ENCODE measurements around the gene NOSIP. TPM values are rescaled to one million over a fixed set of nuclear protein-coding genes. Genes with fewer than 3 reads are reported as not detected.

The NOSIP gene
- total and polyA plus RNA-seq, 3 experiments from 2014 or later, result 62.5 to 414 (median 64.3) TPM

- no peaks in the 10 kb centered on the region for H3K9me3 ChIP-seq (ENCODE audit: low read length)
- peak overlapping the region; percentile 93 for H3K4me3 ChIP-seq (ENCODE audit: low read length)
- H3K27me3 ChIP-seq (ENCODE audit: insufficient read depth, low read length, poor library complexity, severe bottlenecking), result no peaks in the 10 kb centered on the region
- Mint-ChIP-seq H3K36me3 (peaks cover 0 to 25% (median 3%) of the 10 kb centered on the region in 3 donors), H3K9me3 (no peaks in the 10 kb centered on the region), H3K27ac (peak overlapping the region; percentile 65 to 98 (median 92)), H3K4me1 (peaks cover 27 to 43% (median 39%) of the 10 kb centered on the region in 3 donors), H3K4me3 (peak overlapping the region; percentile 90 to 95 (median 94)), H3K27me3 (no peaks in the 10 kb centered on the region)
- no peak for DNase-seq
- peaks cover 24% of the 10 kb centered on the region for H3K4me1 ChIP-seq (ENCODE audit: insufficient read depth, low read length)
- CTCF ChIA-PET, result interaction anchor here (1.1 to 4.3 kb wide), 9 partner anchors 9 to 101 kb away, joined by 3 to 29 read pairs (median 4); partner anchors contain the start of genes PRMT1 and RRAS
- POLR2A ChIA-PET, result interaction anchor here (0.6 to 2.6 kb wide), 11 partner anchors 9 to 456 kb away, joined by 3 to 13 read pairs (median 5); partner anchors contain the start of genes BCL2L12, FCGRT, IRF3 and RCN3
- peaks cover 6% of the 10 kb centered on the region for H3K36me3 ChIP-seq (ENCODE audit: insufficient read depth, low read length)
- peak overlapping the region; percentile 78 for H3K27ac ChIP-seq (ENCODE audit: low read depth, low read length)
Measured at GRCh38 chr19:49579947-49580263, 451 bp downstream of the NOSIP start.

- no peak for DNase-seq
- Mint-ChIP-seq H3K27ac (peak overlapping the region in 6 of 8 donors; percentile 12 to 92 (median 52)), H3K4me1 (peaks cover 27 to 43% (median 39%) of the 10 kb centered on the region in 3 donors), H3K4me3 (peak overlapping the region; percentile 90 to 95 (median 94)), H3K27me3 (no peaks in the 10 kb centered on the region), H3K9me3 (no peaks in the 10 kb centered on the region), H3K36me3 (peaks cover 0 to 30% (median 3%) of the 10 kb centered on the region in 3 donors)
- H3K4me3 ChIP-seq (ENCODE audit: low read length), result peak overlapping the region; percentile 27
- CTCF ChIA-PET, result interaction anchor here (1.3 to 4.3 kb wide), 6 partner anchors 9 to 102 kb away, joined by 3 to 29 read pairs (median 4); partner anchors contain the start of gene PRMT1
- no peaks in the 10 kb centered on the region for H3K27me3 ChIP-seq (ENCODE audit: insufficient read depth, low read length, poor library complexity, severe bottlenecking)
- peak overlapping the region; percentile 78 for H3K27ac ChIP-seq (ENCODE audit: low read depth, low read length)
- POLR2A ChIA-PET, result interaction anchor here (1.7 to 2.6 kb wide), 4 partner anchors 11 to 86 kb away, joined by 7 to 13 read pairs (median 10); partner anchors contain the start of genes BCL2L12, IRF3 and RRAS
- H3K36me3 ChIP-seq (ENCODE audit: insufficient read depth, low read length), result peaks cover 6% of the 10 kb centered on the region
- no peaks in the 10 kb centered on the region for H3K9me3 ChIP-seq (ENCODE audit: low read length)
- H3K4me1 ChIP-seq (ENCODE audit: insufficient read depth, low read length), result peaks cover 24% of the 10 kb centered on the region
Measured at GRCh38 chr19:49579193-49579592, 1.2 kb downstream of the NOSIP start.

GRCh38 chr19:49574206-49574755 is 6.1 kb downstream of the NOSIP start:
- Histone ChIP-seq H3K9me3 (ENCODE audit: low read length) (no peaks in the 10 kb centered on the region), H3K36me3 (ENCODE audit: insufficient read depth, low read length) (peaks cover 6% of the 10 kb centered on the region), H3K27ac (ENCODE audit: low read depth, low read length) (no peak overlapping the region), H3K4me1 (ENCODE audit: insufficient read depth, low read length) (peaks cover 34% of the 10 kb centered on the region), H3K27me3 (ENCODE audit: insufficient read depth, low read length, poor library complexity, severe bottlenecking) (no peaks in the 10 kb centered on the region), H3K4me3 (ENCODE audit: low read length) (no peak overlapping the region)
- H3K27ac Mint-ChIP-seq, result peak overlapping the region in 2 of 8 donors; percentile 52 to 54
- no peaks in the 10 kb centered on the region for H3K27me3 Mint-ChIP-seq
- peaks cover 0 to 41% (median 6%) of the 10 kb centered on the region in 3 donors for H3K36me3 Mint-ChIP-seq
- no peak overlapping the region for H3K4me3 Mint-ChIP-seq
- no peak for DNase-seq
- ChIA-PET CTCF (interaction anchor here (1.0 to 1.3 kb wide), 4 partner anchors 27 to 183 kb away, joined by 3 to 4 read pairs (median 3); no protein-coding TSS in a partner anchor), POLR2A (no interaction called here)
- peaks cover 26 to 50% (median 40%) of the 10 kb centered on the region in 3 donors for H3K4me1 Mint-ChIP-seq
- H3K9me3 Mint-ChIP-seq, result no peaks in the 10 kb centered on the region

- Mint-ChIP-seq H3K4me3 (peak overlapping the region in 1 of 7 donors; percentile 7), H3K4me1 (peaks cover 24 to 49% (median 41%) of the 10 kb centered on the region in 3 donors)
Measured at GRCh38 chr19:49573425-49573824, 6.9 kb downstream of the NOSIP start.

GRCh38 chr19:49573009-49573408 is 7.3 kb downstream of the NOSIP start:
- CTCF ChIA-PET, result interaction anchor here (0.7 to 5.6 kb wide), 4 partner anchors 18 to 268 kb away, joined by 3 to 128 read pairs (median 30); partner anchors contain the start of genes FLT3LG and PRMT1
- no peak for DNase-seq
- H3K9me3 ChIP-seq (ENCODE audit: low read length), result no peaks in the 10 kb centered on the region
- POLR2A ChIA-PET, result interaction anchor here (0.7 kb wide), 1 partner anchor 89 kb away, joined by 8 read pairs; no protein-coding TSS in a partner anchor
- peak overlapping the region in 1 of 7 donors; percentile 7 for H3K4me3 Mint-ChIP-seq
- H3K9me3 Mint-ChIP-seq, result no peaks in the 10 kb centered on the region
- H3K36me3 ChIP-seq (ENCODE audit: insufficient read depth, low read length), result peaks cover 6% of the 10 kb centered on the region
- no peak overlapping the region for H3K4me3 ChIP-seq (ENCODE audit: low read length)
- H3K4me1 Mint-ChIP-seq, result peaks cover 25 to 49% (median 45%) of the 10 kb centered on the region in 3 donors
- H3K36me3 Mint-ChIP-seq, result peaks cover 0 to 37% (median 6%) of the 10 kb centered on the region in 3 donors
- H3K4me1 ChIP-seq (ENCODE audit: insufficient read depth, low read length), result peaks cover 36% of the 10 kb centered on the region
- H3K27me3 ChIP-seq (ENCODE audit: insufficient read depth, low read length, poor library complexity, severe bottlenecking), result no peaks in the 10 kb centered on the region
- no peaks in the 10 kb centered on the region for H3K27me3 Mint-ChIP-seq
- H3K27ac ChIP-seq (ENCODE audit: low read depth, low read length), result no peak overlapping the region
- peak overlapping the region in 1 of 8 donors; percentile 35 for H3K27ac Mint-ChIP-seq

More at GRCh38 chr19:49573425-49573824, 6.9 kb downstream of the NOSIP start:
- no peaks in the 10 kb centered on the region for H3K27me3 Mint-ChIP-seq
- Histone ChIP-seq H3K4me3 (ENCODE audit: low read length) (no peak overlapping the region), H3K9me3 (ENCODE audit: low read length) (no peaks in the 10 kb centered on the region), H3K27ac (ENCODE audit: low read depth, low read length) (no peak overlapping the region), H3K27me3 (ENCODE audit: insufficient read depth, low read length, poor library complexity, severe bottlenecking) (no peaks in the 10 kb centered on the region), H3K4me1 (ENCODE audit: insufficient read depth, low read length) (peaks cover 37% of the 10 kb centered on the region), H3K36me3 (ENCODE audit: insufficient read depth, low read length) (peaks cover 6% of the 10 kb centered on the region)
- ChIA-PET CTCF (interaction anchor here (0.7 to 5.6 kb wide), 3 partner anchors 100 to 269 kb away, joined by 3 to 56 read pairs (median 3); partner anchors contain the start of genes FLT3LG and PRMT1), POLR2A (interaction anchor here (0.7 kb wide), 1 partner anchor 90 kb away, joined by 8 read pairs; no protein-coding TSS in a partner anchor)
- DNase-seq, result no peak
- peaks cover 0 to 39% (median 6%) of the 10 kb centered on the region in 3 donors for H3K36me3 Mint-ChIP-seq
- no peaks in the 10 kb centered on the region for H3K9me3 Mint-ChIP-seq
- peak overlapping the region in 2 of 8 donors; percentile 35 to 81 for H3K27ac Mint-ChIP-seq

- Histone ChIP-seq H3K9me3 (ENCODE audit: low read length) (no peaks in the 10 kb centered on the region), H3K4me3 (ENCODE audit: low read length) (no peak overlapping the region), H3K36me3 (ENCODE audit: insufficient read depth, low read length) (peaks cover 6% of the 10 kb centered on the region), H3K27me3 (ENCODE audit: insufficient read depth, low read length, poor library complexity, severe bottlenecking) (no peaks in the 10 kb centered on the region), H3K4me1 (ENCODE audit: insufficient read depth, low read length) (peaks cover 49% of the 10 kb centered on the region), H3K27ac (ENCODE audit: low read depth, low read length) (no peak overlapping the region)
- H3K36me3 Mint-ChIP-seq, result peaks cover 0 to 28% (median 6%) of the 10 kb centered on the region in 3 donors
- DNase-seq, result no peak
- H3K4me3 Mint-ChIP-seq, result no peak overlapping the region
- H3K9me3 Mint-ChIP-seq, result no peaks in the 10 kb centered on the region
- H3K4me1 Mint-ChIP-seq, result peaks cover 35 to 56% (median 50%) of the 10 kb centered on the region in 3 donors
- ChIA-PET POLR2A (interaction anchor here (1.1 to 3.2 kb wide), 4 partner anchors 9 to 65 kb away, joined by 3 to 15 read pairs (median 4); partner anchors contain the start of gene NOSIP), CTCF (interaction anchor here (0.9 to 5.6 kb wide), 20 partner anchors 8 to 412 kb away, joined by 3 to 128 read pairs (median 6); partner anchors contain the start of genes FCGRT, FLT3LG, NOSIP and PRMT1)
- peak overlapping the region in 6 of 8 donors; percentile 12 to 90 (median 48) for H3K27ac Mint-ChIP-seq
- H3K27me3 Mint-ChIP-seq, result no peaks in the 10 kb centered on the region
Measured at GRCh38 chr19:49570997-49571676, 9.2 kb downstream of the NOSIP start.

GRCh38 chr19:49570138-49570856 is 10.1 kb downstream of the NOSIP start:
- Histone ChIP-seq H3K27me3 (ENCODE audit: insufficient read depth, low read length, poor library complexity, severe bottlenecking) (no peaks in the 10 kb centered on the region), H3K27ac (ENCODE audit: low read depth, low read length) (peak overlapping the region; percentile 29), H3K9me3 (ENCODE audit: low read length) (no peaks in the 10 kb centered on the region), H3K36me3 (ENCODE audit: insufficient read depth, low read length) (peaks cover 2% of the 10 kb centered on the region), H3K4me3 (ENCODE audit: low read length) (no peak overlapping the region), H3K4me1 (ENCODE audit: insufficient read depth, low read length) (peaks cover 57% of the 10 kb centered on the region)
- Mint-ChIP-seq H3K4me1 (peaks cover 42 to 62% (median 56%) of the 10 kb centered on the region in 3 donors), H3K4me3 (peak overlapping the region; percentile 62 to 86 (median 67)), H3K9me3 (no peaks in the 10 kb centered on the region), H3K27me3 (no peaks in the 10 kb centered on the region), H3K27ac (peak overlapping the region; percentile 87 to 96 (median 94)), H3K36me3 (peaks cover 0 to 22% (median 5%) of the 10 kb centered on the region in 3 donors)
- ChIA-PET CTCF (interaction anchor here (0.9 to 5.6 kb wide), 22 partner anchors 9 to 413 kb away, joined by 3 to 128 read pairs (median 6); partner anchors contain the start of genes FCGRT, FLT3LG, NOSIP and PRMT1), POLR2A (interaction anchor here (0.5 to 3.2 kb wide), 11 partner anchors 10 to 113 kb away, joined by 3 to 23 read pairs (median 5); partner anchors contain the start of genes NOSIP, RPL13A and RPS11)
- peak; percentile 41 to 82 (median 80) for DNase-seq

All from CD8-positive, alpha-beta memory T cell (primary cell).